Adipocyte (in vitro differentiated cells): ENCODE data around the gene KRTAP12-1.

Experiments
- DNase-seq: peaks from one replicate; pipeline ENCODE4 v3.0.0-alpha.2; 2015; ENCODE audit warnings: low read depth
- H3K27me3 ChIP-seq: replicated peaks from 2 replicates; pipeline ENCODE4 v1.7.0; 2013; ENCODE audit warnings: mild to moderate bottlenecking, low read length, moderate library complexity; ENCODE audit not compliant: control insufficient read depth, insufficient read depth
- H3K36me3 ChIP-seq: 2 replicates; pipeline ENCODE4 v1.7.0; 2013; ENCODE audit warnings: low read length, mild to moderate bottlenecking, moderate library complexity; ENCODE audit not compliant: control insufficient read depth, insufficient read depth, severe bottlenecking
- H3K4me1 ChIP-seq: 2 replicates; pipeline ENCODE4 v1.7.0; 2013; ENCODE audit warnings: mild to moderate bottlenecking, low read length, moderate library complexity; ENCODE audit not compliant: control insufficient read depth, insufficient read depth
- H3K4me3 ChIP-seq: 2 replicates; pipeline ENCODE4 v1.7.0; 2013; ENCODE audit warnings: mild to moderate bottlenecking, low read length, moderate library complexity
- H3K9ac ChIP-seq: 2 replicates; pipeline ENCODE4 v1.7.0; 2013; ENCODE audit warnings: mild to moderate bottlenecking, low read length, moderate library complexity
- H3K9me3 ChIP-seq: 2 replicates; pipeline ENCODE4 v1.7.0; 2013; ENCODE audit warnings: mild to moderate bottlenecking, low read length, moderate library complexity; ENCODE audit not compliant: control insufficient read depth

KRTAP12-1 gene

DNA sequence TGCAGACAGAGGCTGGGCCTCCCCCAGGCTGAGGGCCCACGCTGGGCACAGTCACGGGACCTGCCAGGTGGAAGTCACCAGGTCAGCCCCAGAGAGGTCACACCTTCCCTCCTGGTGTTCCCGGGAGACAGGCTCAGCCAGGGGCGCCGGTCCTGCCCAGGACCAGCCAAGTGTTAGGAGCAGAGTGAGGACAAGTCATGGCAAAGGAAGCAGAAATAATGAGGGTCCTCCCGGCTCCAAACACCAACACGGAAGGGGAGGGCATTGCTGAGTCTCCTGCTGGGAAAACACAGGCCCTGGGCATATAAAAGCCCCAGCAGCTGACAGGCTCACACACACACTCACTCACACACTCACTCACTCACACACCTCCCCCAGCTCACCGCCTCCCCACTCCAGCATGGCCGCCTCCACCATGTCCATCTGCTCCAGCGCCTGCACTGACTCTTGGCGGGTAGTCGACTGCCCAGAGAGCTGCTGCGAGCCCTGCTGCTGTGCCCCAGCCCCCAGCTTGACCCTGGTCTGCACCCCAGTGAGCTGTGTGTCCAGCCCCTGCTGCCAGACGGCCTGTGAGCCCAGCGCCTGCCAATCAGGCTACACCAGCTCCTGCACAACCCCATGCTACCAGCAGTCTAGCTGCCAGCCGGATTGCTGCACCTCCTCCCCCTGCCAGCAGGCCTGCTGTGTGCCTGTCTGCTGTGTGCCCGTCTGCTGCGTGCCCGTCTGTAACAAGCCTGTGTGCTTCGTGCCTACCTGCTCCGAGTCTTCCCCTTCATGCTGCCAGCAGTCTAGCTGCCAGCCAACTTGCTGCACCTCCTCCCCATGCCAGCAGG is 44.7 kb downstream of the KRTAP12-1 start, which contains the start of gene KRTAP10-10:
KRTAP10-10 (plus strand) TSS at position 339 of the 833 bp plus-strand sequence; CDS start at position 401, 62 bp downstream.
- DNase-seq: no peak
- Histone ChIP-seq H3K4me1 (no peaks in the 10 kb centered on the region), H3K9ac (no peak within 1 kb of the TSS), H3K27me3 (no peaks in the 10 kb centered on the region), H3K9me3 (peaks cover 22% of the 10 kb centered on the region), H3K36me3 (no peaks in the 10 kb centered on the region), H3K4me3 (no peak within 1 kb of the TSS)

DNA sequence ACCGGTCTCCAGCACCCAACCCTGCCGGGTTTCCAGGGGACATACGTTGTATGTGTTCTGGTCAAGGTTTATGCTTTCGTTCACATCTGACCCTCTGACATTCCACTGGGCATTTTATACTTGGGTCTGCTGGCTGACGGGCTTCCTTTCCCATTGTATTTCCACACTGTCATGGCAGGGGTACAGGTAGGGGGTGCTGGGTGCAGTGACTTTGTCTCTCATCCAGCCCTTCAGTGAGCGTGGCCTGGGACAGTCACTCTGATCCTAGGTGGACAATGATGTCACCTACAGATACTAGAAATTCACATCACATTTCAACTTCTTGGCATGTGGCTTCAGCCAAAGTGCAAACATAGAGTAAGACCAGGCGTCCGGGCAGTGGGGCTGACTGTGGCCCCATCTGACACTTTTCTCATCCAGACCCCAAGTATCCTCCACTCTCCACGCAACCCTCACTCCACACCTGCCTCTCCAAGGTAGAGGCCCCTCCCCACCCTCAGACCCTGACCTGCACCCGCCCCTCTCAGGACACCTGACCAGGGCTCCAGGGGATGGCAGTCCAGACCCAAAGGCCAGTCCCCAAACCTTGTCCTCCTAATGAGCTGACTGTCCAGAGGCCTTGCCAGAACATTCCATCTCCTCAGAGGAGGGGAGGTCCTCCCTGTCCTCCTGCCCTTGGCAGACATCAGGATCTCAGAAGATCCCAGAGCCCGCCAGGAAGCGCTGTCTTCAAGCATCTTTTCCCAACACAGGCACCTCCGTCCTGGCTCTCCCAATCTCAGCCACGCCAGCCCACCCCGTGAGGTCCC is 45.5 kb downstream of the KRTAP12-1 start:
- Histone ChIP-seq H3K27me3 (no peaks in the 10 kb centered on the region), H3K9ac (no peak overlapping the region), H3K9me3 (peaks cover 27% of the 10 kb centered on the region), H3K36me3 (no peaks in the 10 kb centered on the region), H3K4me1 (no peaks in the 10 kb centered on the region), H3K4me3 (no peak overlapping the region)
- DNase-seq: no peak

GRCh38 chr21:44632067-44632466 is 49.9 kb downstream of the KRTAP12-1 start:
- Histone ChIP-seq H3K4me1 (no peaks in the 10 kb centered on the region), H3K27me3 (no peaks in the 10 kb centered on the region), H3K4me3 (no peak overlapping the region), H3K36me3 (no peaks in the 10 kb centered on the region), H3K9ac (no peak overlapping the region), H3K9me3 (peaks cover 31% of the 10 kb centered on the region)
- no peak for DNase-seq
